ENCODE data around the gene KAT6B. TPM values are rescaled to one million over a fixed set of nuclear protein-coding genes. Genes with fewer than 3 reads are reported as not detected.
"Not testable (repeated sequence)": the region's sequence is repeated elsewhere in the genome, so short reads cannot be mapped to it uniquely, and the experiment has no call there.

The KAT6B gene
- total RNA-seq, 1 donor from 2014 or later, result 62.9 TPM

DNA sequence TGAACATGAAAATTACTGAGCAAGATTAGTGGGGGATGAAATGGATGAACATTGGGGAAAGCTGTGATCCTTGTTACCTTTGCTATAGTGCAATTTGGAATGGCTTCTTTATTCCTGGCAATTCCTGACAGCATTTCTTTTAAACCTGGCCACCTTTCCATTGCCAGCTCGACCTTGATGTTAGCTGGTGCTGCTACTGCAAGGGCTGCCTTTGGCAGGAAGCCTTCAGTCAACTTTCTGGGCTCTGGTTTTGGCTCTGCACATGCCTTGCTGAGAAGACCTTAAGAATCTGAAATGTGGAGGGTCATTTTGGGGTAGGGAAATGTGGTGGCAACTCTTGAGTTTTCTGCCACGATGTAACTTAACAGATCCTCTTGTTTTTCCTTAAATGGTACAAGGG, 64.7 kb downstream of the KAT6B start:
- DNase-seq, result no peak

GRCh38 chr10:74892839-74893238, 66.4 kb downstream of the KAT6B start:
- DNase-seq, result no peak

- not testable (repeated sequence) for DNase-seq
Observed at GRCh38 chr10:74893329-74893728, 66.9 kb downstream of the KAT6B start.

DNA sequence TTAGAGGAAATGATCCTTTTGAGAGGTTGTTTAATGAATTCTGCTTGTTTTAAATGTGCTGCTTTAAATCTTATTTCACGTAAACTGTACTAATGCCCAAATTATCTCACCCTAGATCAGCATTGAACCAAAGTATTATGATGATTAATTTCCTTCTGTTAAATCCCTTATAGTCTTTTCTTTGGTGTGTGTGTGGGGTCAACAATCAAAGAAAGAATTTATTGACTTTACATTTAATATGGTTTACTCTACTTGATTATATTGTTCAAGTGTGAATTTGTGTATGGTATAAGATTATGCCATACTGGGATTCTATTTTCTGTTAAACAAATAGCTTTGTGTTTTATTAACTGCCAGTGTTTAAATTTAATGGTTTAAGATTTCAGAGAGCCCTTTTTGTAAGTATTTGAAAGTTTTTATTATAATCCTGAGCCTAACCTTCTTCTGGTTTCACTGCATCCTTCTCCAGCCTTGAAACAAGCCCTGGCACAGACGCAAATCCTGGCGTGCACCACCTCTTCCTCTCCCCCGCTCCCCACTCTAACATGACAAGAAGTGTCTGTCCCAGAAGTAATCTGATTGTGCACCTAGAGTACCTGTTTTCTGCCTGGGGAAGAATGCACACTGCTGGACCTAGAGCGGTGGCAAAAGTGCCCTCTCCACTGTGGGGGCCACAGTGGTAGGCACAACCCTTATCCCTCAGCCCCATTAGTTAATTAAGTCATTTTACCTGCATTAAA, 70.6 kb downstream of the KAT6B start:
- DNase-seq, result no peak

DNA sequence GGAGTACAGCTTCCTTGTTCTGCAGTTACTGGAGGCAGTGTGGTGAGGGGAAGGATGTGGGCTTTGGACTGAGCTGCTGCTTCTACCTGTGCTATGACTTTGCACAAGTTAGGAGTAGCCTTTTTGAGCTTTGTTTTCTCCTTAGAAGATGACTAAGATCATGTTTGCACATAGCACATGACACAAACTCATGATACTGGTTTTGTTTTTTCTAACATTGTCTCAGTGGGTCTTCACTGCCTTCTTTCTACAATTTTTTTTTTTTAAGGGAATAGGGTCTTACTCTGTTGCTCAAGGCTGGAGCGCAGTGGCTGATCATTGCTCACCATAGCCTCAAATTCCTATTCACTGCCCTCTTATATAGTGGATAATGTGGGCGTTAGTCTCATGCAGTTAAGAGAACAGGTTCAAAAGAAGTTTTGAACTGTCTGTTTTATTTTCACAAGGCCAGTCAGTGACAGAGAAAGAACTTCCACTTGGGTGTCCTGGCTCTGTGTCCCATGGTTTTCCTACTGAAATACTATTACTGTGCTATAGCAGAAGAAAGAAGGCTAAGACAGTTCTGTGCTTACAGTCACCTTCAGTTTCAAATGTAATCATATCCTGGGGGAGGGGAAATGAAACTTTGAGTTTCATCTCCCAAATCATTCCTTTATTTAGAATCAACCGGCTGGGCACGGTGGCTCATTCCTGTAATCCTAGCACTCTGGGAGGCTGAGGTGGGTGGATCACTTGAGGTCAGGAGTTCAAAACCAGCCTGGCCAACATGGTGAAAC, 72.0 kb downstream of the KAT6B start:
- no peak for DNase-seq

DNA sequence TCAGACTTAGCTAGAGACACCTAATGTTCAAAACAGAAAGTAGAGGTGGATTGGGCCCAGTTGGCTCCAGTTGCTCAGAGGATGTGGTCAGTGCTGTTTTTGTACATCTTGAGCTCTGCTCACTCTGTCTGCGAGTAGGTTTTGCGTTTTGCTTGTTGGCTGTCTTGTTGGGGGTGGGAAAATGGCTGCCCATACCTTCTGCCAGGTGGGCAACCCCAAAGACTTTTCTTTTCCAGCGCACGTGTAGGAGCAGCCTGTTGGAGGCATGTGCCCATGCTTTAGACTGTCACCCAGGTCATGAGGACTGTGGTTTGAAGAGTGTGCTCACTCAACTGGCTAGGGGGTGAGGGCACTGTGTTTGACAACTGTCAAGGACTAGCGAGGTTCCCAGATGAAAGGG, 73.9 kb downstream of the KAT6B start:
- DNase-seq, result no peak

DNA sequence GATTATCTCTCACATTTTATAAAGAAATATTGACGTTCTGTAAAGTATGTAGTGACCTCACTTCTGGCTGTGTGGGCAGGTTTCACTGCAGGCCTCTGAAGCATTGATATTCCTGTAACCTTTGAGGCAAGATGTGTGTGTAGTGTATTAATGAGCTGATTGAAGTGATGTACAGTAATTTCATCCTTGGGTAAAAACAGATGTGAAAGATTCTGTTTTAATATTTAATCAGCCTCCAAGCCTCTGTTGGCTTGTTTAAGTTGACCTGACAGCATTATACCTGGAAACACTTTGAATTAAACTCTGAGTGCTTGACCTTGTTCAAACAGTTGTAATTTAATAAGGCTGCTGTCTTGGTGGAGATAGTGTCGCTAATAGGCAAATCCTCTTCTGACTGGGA, 74.9 kb downstream of the KAT6B start:
- DNase-seq, result no peak

- DNase-seq, result no peak
Observed at GRCh38 chr10:74901867-74902450, 75.6 kb downstream of the KAT6B start.

GRCh38 chr10:74903491-74903890, 77.1 kb downstream of the KAT6B start:
- DNase-seq, result no peak

GRCh38 chr10:74906611-74907198, 80.3 kb downstream of the KAT6B start:
- no peak for DNase-seq

DNA sequence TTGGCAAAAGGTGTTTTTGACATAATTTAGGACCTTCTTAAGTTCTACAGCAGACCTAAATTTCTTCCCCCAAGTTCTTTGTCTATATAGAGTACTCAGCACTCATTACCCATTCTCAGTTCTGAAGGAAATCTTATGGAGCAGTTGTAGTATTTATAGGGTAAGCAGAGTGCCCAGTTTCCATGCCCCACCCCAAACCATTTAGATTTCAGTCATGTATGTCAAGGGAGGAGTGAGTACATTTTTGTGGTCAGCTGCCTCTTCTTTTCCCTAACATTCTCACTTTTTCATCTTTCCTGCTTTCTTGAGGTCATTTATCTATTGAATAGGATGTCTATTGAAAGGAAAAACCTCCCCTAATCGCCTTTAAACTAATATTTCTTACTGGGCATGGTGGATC, 83.3 kb downstream of the KAT6B start:
- DNase-seq, result no peak

- DNase-seq, result no peak
Observed at GRCh38 chr10:74910241-74910975, 84.0 kb downstream of the KAT6B start.

GRCh38 chr10:74910976-74911350, 84.6 kb downstream of the KAT6B start:
- no peak for DNase-seq

GRCh38 chr10:74912182-74912581, 85.8 kb downstream of the KAT6B start:
- DNase-seq, result no peak

DNA sequence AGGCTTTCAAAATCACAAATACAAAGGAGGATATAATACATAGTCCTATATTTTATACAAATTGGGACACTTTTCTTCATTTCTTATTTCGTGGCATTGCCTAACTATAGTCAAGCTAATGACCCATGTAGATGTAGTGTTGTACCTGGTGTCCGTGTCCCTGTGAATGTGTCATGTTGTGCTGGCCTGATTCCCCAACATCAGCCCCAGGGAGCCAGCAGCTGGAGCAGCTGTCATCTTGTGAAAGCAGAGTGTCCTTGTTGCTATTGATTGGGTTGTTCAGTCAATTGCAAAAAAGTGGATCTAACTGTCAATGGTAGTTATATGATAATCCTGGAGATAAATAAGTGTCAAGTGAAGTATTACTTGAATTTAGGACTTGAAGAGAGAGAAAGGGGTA, 86.3 kb downstream of the KAT6B start:
- no peak for DNase-seq

DNA sequence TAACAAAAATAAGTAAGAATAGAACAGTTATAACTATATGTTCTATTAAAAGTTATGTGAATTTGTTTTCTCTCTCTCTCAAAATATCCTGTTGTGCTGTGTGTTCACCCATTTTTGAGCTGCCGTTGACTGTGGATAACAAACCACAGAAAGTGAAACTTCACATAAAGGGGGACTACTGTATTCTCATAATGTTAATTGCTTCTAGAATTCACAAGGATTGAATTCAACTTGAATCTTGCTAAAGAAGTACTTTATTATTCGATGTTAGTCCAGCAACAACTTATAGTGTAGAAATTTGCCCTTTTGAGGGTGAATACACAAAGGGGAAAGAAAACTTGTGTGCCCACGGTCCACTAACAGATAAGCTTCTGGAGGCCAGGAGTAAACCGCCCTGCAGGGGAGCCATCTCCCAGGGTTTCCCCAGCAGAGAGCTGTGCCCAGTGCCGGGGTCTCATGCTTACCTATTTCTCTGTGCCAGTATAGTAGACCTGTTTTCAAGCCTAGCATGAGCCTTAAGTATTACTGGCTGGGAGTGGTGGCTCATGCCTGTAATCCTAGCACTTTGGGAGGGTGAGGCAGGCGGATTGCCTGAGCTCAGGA, 87.1 kb downstream of the KAT6B start:
- no peak for DNase-seq

- DNase-seq, result no peak
Observed at GRCh38 chr10:74916283-74916682, 89.9 kb downstream of the KAT6B start.

DNA sequence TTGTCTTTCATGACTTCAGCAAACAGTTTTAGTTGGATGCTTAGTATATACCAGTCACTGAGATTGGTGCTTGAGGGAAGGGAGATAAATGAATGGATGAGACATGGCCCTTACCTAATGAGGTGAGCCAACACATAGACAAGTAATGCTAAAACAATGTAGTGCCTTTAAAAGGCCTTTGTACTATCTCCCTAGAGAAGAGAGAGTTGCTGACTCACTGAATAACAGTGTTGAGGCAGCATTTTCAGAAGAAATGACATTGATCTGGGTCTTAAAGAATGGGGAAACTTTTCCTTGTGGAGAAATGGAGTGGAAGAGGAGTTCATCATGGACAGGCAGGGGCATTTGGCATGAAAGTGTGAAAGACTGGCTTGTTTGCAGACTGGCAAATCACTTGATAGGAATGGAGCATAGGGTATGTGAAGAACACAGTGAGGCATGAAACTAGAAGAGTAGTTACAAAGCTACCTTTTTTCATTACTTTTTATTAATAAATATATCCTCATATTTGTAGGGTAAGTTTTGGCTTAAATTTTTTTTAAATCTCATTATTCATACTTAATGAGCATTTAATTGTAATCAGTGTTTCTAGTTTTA, 91.2 kb downstream of the KAT6B start:
- no peak for DNase-seq

DNA sequence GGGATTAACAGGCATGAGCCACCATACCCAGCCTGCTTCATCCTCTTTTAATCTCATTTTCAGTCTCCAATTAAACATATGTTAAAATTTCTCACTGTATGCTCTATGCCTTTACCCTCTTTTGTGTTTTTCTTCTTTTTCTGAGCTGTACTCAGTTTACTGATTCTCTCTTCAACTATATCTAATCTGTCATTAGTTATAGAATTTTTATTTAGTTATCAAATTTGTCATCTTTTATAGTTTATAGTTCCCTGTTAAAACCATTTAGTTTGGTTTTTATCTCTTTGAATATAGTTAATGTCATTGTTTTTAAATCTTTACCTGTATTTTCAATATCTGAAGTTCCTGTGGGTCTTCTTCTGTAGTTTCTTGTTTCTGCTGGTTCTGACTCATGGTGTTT, 93.3 kb downstream of the KAT6B start:
- DNase-seq, result no peak

DNA sequence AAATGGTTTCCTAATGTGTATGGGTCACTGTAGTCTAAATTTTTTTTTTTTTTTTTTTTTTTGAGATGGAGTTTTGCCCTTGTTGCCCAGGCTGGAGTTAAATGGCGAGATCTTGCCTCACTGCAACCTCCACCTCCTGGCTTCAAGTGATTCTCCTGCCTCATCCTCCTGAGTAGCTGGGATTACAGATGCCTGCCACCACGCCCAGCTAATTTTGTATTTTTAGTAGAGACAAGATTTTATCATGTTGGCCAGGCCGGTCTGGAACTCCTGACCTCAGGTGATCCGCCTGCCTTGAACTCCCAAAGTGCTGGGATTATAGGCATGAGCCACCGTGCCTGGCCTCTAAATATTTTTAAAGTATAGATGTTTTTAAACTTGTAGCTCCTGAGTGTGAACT, 94.7 kb downstream of the KAT6B start:
- DNase-seq, result not testable (repeated sequence)

- DNase-seq, result no peak
Observed at GRCh38 chr10:74921744-74922143, 95.3 kb downstream of the KAT6B start.

DNA sequence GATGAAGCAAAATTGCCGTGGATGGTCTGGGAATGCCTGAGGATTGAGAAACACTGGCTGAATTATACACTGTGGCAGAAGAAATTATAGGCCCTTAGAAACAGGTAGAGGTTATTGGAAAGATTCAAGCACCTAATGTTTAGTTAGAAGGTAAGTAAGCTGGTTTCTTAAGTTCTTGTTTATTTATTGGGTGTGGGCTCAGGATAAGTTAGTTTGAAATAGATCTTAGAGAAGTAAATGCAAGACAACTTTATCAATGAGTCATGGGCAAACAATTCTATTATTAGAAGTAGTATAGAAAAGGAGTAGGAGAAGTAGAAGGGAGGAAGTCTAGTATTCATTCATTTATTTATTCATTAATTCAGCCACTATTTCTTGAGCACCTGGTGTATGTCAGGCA, 96.5 kb downstream of the KAT6B start:
- DNase-seq, result no peak
